K562 (cell line): ENCODE measurements around the gene FHIT. TPM values are rescaled to one million over a fixed set of nuclear protein-coding genes. Genes with fewer than 3 reads are reported as not detected.

Experiments used
- ATAC-seq: fragments of 200-7000 bp; cut with Tn5 transposase; 3 replicates; pipeline ENCODE4 v1.9.1; 2020; ENCODE audit warnings: moderate library complexity
- BruUV-seq: library from RNA; stranded (reverse); fragments of 400-500 nt; replicated peaks from 2 replicates; lab custom pipeline; 2021; lab: Mats Ljungman, UMichigan
- CTCF ChIA-PET: fragments of 300-600 bp; formaldehyde crosslinking; extraction: SDS; loops from one replicate; lab custom pipeline; 2021; ENCODE audit warnings: low intra/inter-chr PET ratio; lab: Yijun Ruan, JAX
- POLR2A ChIA-PET: fragments of 300-600, 350-650 bp; sonication (Branson Sonifier 250); formaldehyde crosslinking; extraction: SDS; loops from one replicate; lab custom pipeline; 2021; ENCODE audit warnings: antibody characterized with exemption, inconsistent platforms; lab: Yijun Ruan, JAX
- DNase-seq, 4 experiments: peaks; one replicate each; pipeline versions ENCODE4 v3.0.0 to v3.0.0-alpha.2; 2011 to 2018; ENCODE audit warnings: low spot score in 3 of 4, mixed read lengths in 3 of 4; ENCODE audit errors: extremely low read depth in 1 of 4
- FAIRE-seq: peaks from 2 replicates; lab custom pipeline; 2011; peaks lifted over from hg19 to GRCh38; lab: Jason Lieb, UNC
- H2AFZ ChIP-seq: 2 replicates; pipeline ENCODE4 v1.6.0; 2011; ENCODE audit warnings: low read depth, low read length, control low read depth, inconsistent platforms
- H3K27ac ChIP-seq: fragments of 200-600 bp; 3 replicates; pipeline ENCODE4 v1.8.0; 2011; ENCODE audit warnings: low read depth, mild to moderate bottlenecking, control low read depth, inconsistent platforms, low read length, moderate library complexity, mixed read lengths; ENCODE audit errors: extremely low read depth
- H3K27me3 ChIP-seq, 2 experiments: fragments of 300-600 bp in 1 of 2; 2 replicates in 1 of 2; 3 replicates in 1 of 2; pipeline versions ENCODE4 v1.6.0 to v1.8.0; 2011; ENCODE audit warnings: inconsistent platforms in 2 of 2, low read length in 2 of 2, mild to moderate bottlenecking in 1 of 2, mixed read lengths in 1 of 2, moderate library complexity in 1 of 2; ENCODE audit not compliant: control insufficient read depth in 2 of 2, insufficient read depth in 2 of 2
- H3K36me3 ChIP-seq: fragments of 300-600 bp; 3 replicates; pipeline ENCODE4 v1.8.0; 2011; ENCODE audit warnings: mild to moderate bottlenecking, low read length, inconsistent platforms; ENCODE audit not compliant: control insufficient read depth, insufficient read depth
- H3K4me1 ChIP-seq, 2 experiments: fragments of 200-600 bp in 1 of 2; replicated peaks in 1 of 2; 2 replicates in 1 of 2; 3 replicates in 1 of 2; pipeline versions ENCODE4 v1.5.1 to v1.8.0; 2011; ENCODE audit warnings: inconsistent platforms in 2 of 2, low read length in 2 of 2, mild to moderate bottlenecking in 1 of 2, mixed read lengths in 1 of 2, moderate library complexity in 1 of 2; ENCODE audit not compliant: control insufficient read depth in 2 of 2, insufficient read depth in 2 of 2
- H3K4me2 ChIP-seq: 2 replicates; pipeline ENCODE4 v1.6.1; 2011; ENCODE audit warnings: low read length, control low read depth, inconsistent platforms, mixed read lengths; ENCODE audit not compliant: insufficient read depth
- H3K4me3 ChIP-seq: fragments of 200-600 bp; sonication (generic), shearing (Covaris generic); 2 replicates; pipeline ENCODE4 v1.5.1; 2016; ENCODE audit warnings: control low read depth, inconsistent platforms
- H3K79me2 ChIP-seq: fragments of 200-600 bp; 3 replicates; pipeline ENCODE4 v1.8.0; 2011; ENCODE audit warnings: low read length, inconsistent platforms; ENCODE audit not compliant: control insufficient read depth, insufficient read depth
- H3K9ac ChIP-seq, 2 experiments: 2 replicates each; pipeline versions ENCODE4 v1.6.0 to v1.6.1; 2011; ENCODE audit warnings: low read depth in 2 of 2, low read length in 2 of 2, control low read depth in 1 of 2, inconsistent platforms in 1 of 2, mild to moderate bottlenecking in 1 of 2, mixed read lengths in 1 of 2; ENCODE audit not compliant: insufficient read depth in 1 of 2
- H3K9me1 ChIP-seq: one replicate; pipeline ENCODE4 v1.6.0; 2011; ENCODE audit warnings: inconsistent platforms, mild to moderate bottlenecking, low read length, moderate library complexity; ENCODE audit not compliant: control insufficient read depth, insufficient read depth
- H3K9me3 ChIP-seq: replicated peaks from 2 replicates; pipeline ENCODE4 v1.5.1; 2011; ENCODE audit warnings: low read depth, low read length, inconsistent platforms; ENCODE audit not compliant: control insufficient read depth, insufficient read depth
- H4K20me1 ChIP-seq: replicated peaks from 2 replicates; pipeline ENCODE4 v1.6.1; 2011; ENCODE audit warnings: low read length, inconsistent platforms, mixed read lengths; ENCODE audit not compliant: control insufficient read depth, insufficient read depth
- ATF6 ChIP-seq: sonication (generic); formaldehyde crosslinking; IDR thresholded peaks from 2 replicates; pipeline ENCODE4 v1.4.0; 2020; ENCODE audit warnings: mild to moderate bottlenecking, missing genetic modification reagents
- HIVEP1 ChIP-seq: fragments of 250-450 bp; sonication (Bioruptor Pico); IDR thresholded peaks from 2 replicates; pipeline ENCODE4 v1.4.0; 2020; ENCODE audit warnings: mild to moderate bottlenecking
- WGBS: fragments of 100-300 bp; shearing (Covaris generic); methylation state at CpG from one replicate; pipeline ENCODE4 v1.1.6; 2016; ENCODE audit warnings: low coverage, mixed read lengths; ENCODE audit not compliant: insufficient coverage; ENCODE audit errors: missing lambda C conversion rate; 5-methylcytosine and 5-hydroxymethylcytosine counted together
- in situ Hi-C: fragments of 300-500 bp; cut with MboI; formaldehyde crosslinking; loops from 4 replicates; pipeline ENCODE4 v1.15.0; 2018; ENCODE audit warnings: inconsistent platforms, mixed read lengths
- intact Hi-C: fragments of 100-400 bp; cut with micrococcal nuclease; formaldehyde crosslinking; loops from 2 replicates; pipeline ENCODE4 v1.14.2; 2022
- polyA plus RNA-seq, 8 experiments: library from polyadenylated mRNA; depleted of rRNA in 4 of 8; stranded (reverse) in 5 of 8; unstranded in 3 of 8; fragments of >200 nt; fragmentation: Nextera tagmentation in 2 of 8; fragmentation: Illumina TruSeq in 1 of 8; extraction: Ambion mirVana in 2 of 8; extraction: Trizol in 1 of 8; gene quantifications; 2 replicates each; pipeline versions ENCODE4 v1.2.1 to v1.2.3, GENCODE V29; 2011 to 2014; ENCODE audit warnings: inconsistent platforms in 1 of 8, missing spikeins in 1 of 8
- total RNA-seq, 7 experiments: library from RNA; depleted of rRNA in 6 of 7; stranded (reverse); fragments of >200 nt in 6 of 7; fragmentation: Illumina TruSeq in 2 of 7; extraction: Trizol in 2 of 7; gene quantifications; 2 replicates each; pipeline versions ENCODE4 v1.2.1 to v1.2.3, GENCODE V29; 2011 to 2021; ENCODE audit warnings: low replicate concordance in 1 of 7
- TF ChIP-seq, protein P1 (sequence below): fragments of 250-450 bp; sonication (Bioruptor Pico); IDR thresholded peaks from 2 replicates; pipeline ENCODE4 v1.5.0; 2021; ENCODE audit warnings: mild to moderate bottlenecking, moderate library complexity

Gene FHIT
- total and polyA plus RNA-seq, 9 of the 15 experiments (the other 6 are each of a cell fraction or from before 2014, with no cell fraction given): 1.7 to 9.1 (median 4.3) TPM

- no peak for TF ChIP-seq ATF6 (CRISPR knock-in tag)
- TF ChIP-seq, protein P1, sequence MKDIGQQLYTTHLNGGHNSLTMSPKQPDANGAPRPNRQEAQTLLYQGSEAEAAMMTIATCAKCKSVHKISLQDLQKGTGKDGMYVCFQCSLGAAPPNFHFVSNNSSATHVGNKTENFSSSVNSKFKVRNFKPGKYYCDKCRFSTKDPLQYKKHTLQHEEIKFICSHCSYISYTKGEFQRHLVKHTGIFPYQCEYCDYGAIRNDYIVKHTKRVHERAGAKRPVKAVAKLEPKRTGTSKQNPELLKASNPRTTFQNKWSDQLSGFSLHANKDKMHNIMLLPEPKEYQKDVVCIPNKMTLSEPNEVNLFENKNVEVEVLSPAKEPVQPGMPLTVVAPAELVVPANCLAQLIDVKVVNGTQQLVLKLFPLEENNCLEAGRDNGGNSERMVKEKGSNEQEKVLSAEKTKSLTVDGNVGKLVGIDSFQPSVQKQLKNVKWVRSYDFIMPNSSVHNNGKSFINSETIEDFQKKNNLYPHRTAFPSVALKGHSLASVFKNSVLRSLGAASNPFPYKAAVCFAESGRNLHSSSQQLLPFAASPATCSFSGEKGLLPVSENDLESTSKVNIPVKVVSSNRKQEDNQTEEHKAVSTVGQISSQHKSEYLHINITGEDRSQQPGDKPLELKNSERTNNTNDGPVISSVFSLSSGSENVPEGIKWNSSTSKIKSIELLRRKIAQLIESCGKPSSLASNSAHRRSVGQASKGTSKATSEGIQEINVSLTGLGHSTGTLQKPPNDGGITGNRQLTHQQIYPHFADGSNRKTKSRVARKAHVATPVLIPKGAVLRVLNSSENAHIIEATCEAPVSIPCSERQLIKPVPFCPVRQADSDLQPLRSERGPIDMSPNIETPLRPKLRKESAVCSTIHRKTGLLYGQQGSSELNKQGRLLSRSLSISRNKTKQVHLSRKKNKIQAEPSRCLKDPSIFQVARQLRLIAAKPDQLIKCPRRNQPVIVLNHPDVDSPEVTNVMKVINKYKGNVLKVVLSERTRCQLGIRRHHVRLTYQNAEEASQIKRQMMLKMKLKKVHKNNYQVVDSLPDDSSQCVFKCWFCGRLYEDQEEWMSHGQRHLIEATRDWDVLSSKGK: no peak
Observed at GRCh38 chr3:59904296-59904695, 1347.0 kb downstream of the FHIT start (continued).

- in situ Hi-C loops (no loop called here), intact Hi-C loops (no loop called here)
- Histone ChIP-seq H3K79me2 (no peaks in the 10 kb centered on the region), H3K27ac (no peak overlapping the region), H3K4me3 (no peak overlapping the region), H4K20me1 (no peaks in the 10 kb centered on the region), H3K4me2 (no peak overlapping the region), H3K9me3 (no peaks in the 10 kb centered on the region), H2AFZ (no peak overlapping the region), H3K9me1 (no peaks in the 10 kb centered on the region), H3K36me3 (no peaks in the 10 kb centered on the region), H3K4me1 (no peaks in the 10 kb centered on the region), H3K27me3 (no peaks in the 10 kb centered on the region), H3K9ac (no peak overlapping the region)
- no TSS peak for BruUV-seq
- FAIRE-seq (no peak), ATAC-seq (no peak), DNase-seq (no peak)
- ChIA-PET CTCF (no interaction called here), POLR2A (no interaction called here)
- 40% methylated on average over 1 of the region's 1 CpG for WGBS
- no peak for TF ChIP-seq HIVEP1 (CRISPR knock-in tag)
Observed at GRCh38 chr3:59899061-59899460, 1352.2 kb downstream of the FHIT start.
